Germinal center (tissue), 1 donor: ENCODE measurements around the gene COL8A2.

Source experiments
- DNase-seq: peaks from one replicate; pipeline ENCODE4 v3.0.0; 2012; ENCODE audit warnings: mixed read lengths, low spot score

Gene COL8A2

GRCh38 chr1:36109041-36109679 lies 15.9 kb downstream of the COL8A2 start:
- no peak for DNase-seq

GRCh38 chr1:36108314-36108713 lies 16.7 kb downstream of the COL8A2 start:
- DNase-seq = no peak

- DNase-seq = no peak
Observed at GRCh38 chr1:36107394-36107793, 17.6 kb downstream of the COL8A2 start.

GRCh38 chr1:36106269-36106668 lies 18.8 kb downstream of the COL8A2 start:
- no peak for DNase-seq

GRCh38 chr1:36101546-36101945 lies 23.5 kb downstream of the COL8A2 start:
- no peak for DNase-seq

- DNase-seq = no peak
Observed at GRCh38 chr1:36100376-36100775, 24.6 kb downstream of the COL8A2 start.

- DNase-seq = peak; percentile 82
Observed at GRCh38 chr1:36099681-36100341, 25.2 kb downstream of the COL8A2 start.

- DNase-seq = no peak
Observed at GRCh38 chr1:36098650-36099365, 26.2 kb downstream of the COL8A2 start.

- DNase-seq = no peak
Observed at GRCh38 chr1:36097693-36098585, 27.1 kb downstream of the COL8A2 start.

GRCh38 chr1:36096500-36097432 lies 28.3 kb downstream of the COL8A2 start:
- DNase-seq = no peak

- DNase-seq = no peak
Observed at GRCh38 chr1:36095760-36096405, 29.1 kb downstream of the COL8A2 start.

GRCh38 chr1:36094621-36095061 lies 30.4 kb downstream of the COL8A2 start:
- no peak for DNase-seq

- DNase-seq = no peak
Observed at GRCh38 chr1:36093929-36094328, 31.1 kb downstream of the COL8A2 start.

- no peak for DNase-seq
Observed at GRCh38 chr1:36093226-36093625, 31.8 kb downstream of the COL8A2 start.

GRCh38 chr1:36092798-36093185 lies 32.2 kb downstream of the COL8A2 start:
- no peak for DNase-seq

GRCh38 chr1:36092166-36092797 lies 32.7 kb downstream of the COL8A2 start:
- no peak for DNase-seq

- no peak for DNase-seq
Observed at GRCh38 chr1:36091698-36092097, 33.3 kb downstream of the COL8A2 start.

GRCh38 chr1:36091141-36091540 lies 33.9 kb downstream of the COL8A2 start:
- DNase-seq = no peak

- DNase-seq = no peak
Observed at GRCh38 chr1:36089393-36090121, 35.5 kb downstream of the COL8A2 start.
